GM23338 (cell line): ENCODE measurements around the gene HOXA5. TPM values are rescaled to one million over a fixed set of nuclear protein-coding genes. Genes with fewer than 3 reads are reported as not detected.

Experiments used
- ATAC-seq: fragments of 200-7000 bp; cut with Tn5 transposase; 3 replicates; pipeline ENCODE4 v1.9.1; 2020
- DNase-seq: peaks from one replicate; pipeline ENCODE4 v3.0.0-alpha.2; 2015; ENCODE audit warnings: low spot score
- H2AFZ ChIP-seq: fragments of 200-600 bp; sonication (generic); 2 replicates; pipeline ENCODE4 v1.8.0; 2016; ENCODE audit warnings: antibody characterized with exemption, mild to moderate bottlenecking, moderate library complexity
- H3F3A ChIP-seq: fragments of 200-600 bp; sonication (generic); replicated peaks from 2 replicates; pipeline ENCODE4 v1.8.0; 2017; ENCODE audit warnings: antibody characterized with exemption, mixed run types, low read depth
- H3K27ac ChIP-seq: fragments of 200-600 bp; sonication (generic); 2 replicates; pipeline ENCODE4 v1.6.1; 2016; ENCODE audit warnings: low read depth
- H3K27me3 ChIP-seq: fragments of 200-600 bp; sonication (generic); 2 replicates; pipeline ENCODE4 v1.8.0; 2016; ENCODE audit warnings: mild to moderate bottlenecking, mixed run types, moderate library complexity; ENCODE audit not compliant: insufficient read depth
- H3K36me3 ChIP-seq: fragments of 200-600 bp; sonication (generic); 2 replicates; pipeline ENCODE4 v1.8.0; 2016; ENCODE audit warnings: mild to moderate bottlenecking; ENCODE audit not compliant: insufficient read depth
- H3K4me1 ChIP-seq: fragments of 200-600 bp; sonication (generic); 2 replicates; pipeline ENCODE4 v1.8.0; 2016; ENCODE audit warnings: mild to moderate bottlenecking, moderate library complexity; ENCODE audit not compliant: insufficient read depth
- H3K4me2 ChIP-seq: fragments of 200-600 bp; sonication (generic); 2 replicates; pipeline ENCODE4 v1.7.1; 2017; ENCODE audit warnings: mixed run types
- H3K4me3 ChIP-seq: fragments of 200-600 bp; sonication (generic); 2 replicates; pipeline ENCODE4 v1.6.1; 2016; ENCODE audit warnings: mixed run types
- H3K79me2 ChIP-seq: fragments of 200-600 bp; sonication (generic); replicated peaks from 2 replicates; pipeline ENCODE4 v1.8.0; 2017; ENCODE audit warnings: mild to moderate bottlenecking; ENCODE audit not compliant: insufficient read depth
- H3K9me2 ChIP-seq: fragments of 200-600 bp; sonication (generic); 2 replicates; pipeline ENCODE4 v1.8.0; 2017; ENCODE audit not compliant: insufficient read depth
- H4K20me1 ChIP-seq: fragments of 200-600 bp; sonication (generic); replicated peaks from 2 replicates; pipeline ENCODE4 v1.8.0; 2017; ENCODE audit warnings: mild to moderate bottlenecking; ENCODE audit not compliant: insufficient read depth
- H3K27ac Mint-ChIP-seq: 2 replicates; pipeline ENCODE4 v1.8.0; 2020; ENCODE audit warnings: inconsistent platforms, mild to moderate bottlenecking, moderate library complexity, mixed read lengths
- H3K27me3 Mint-ChIP-seq: 3 replicates; pipeline ENCODE4 v1.8.0; 2022; ENCODE audit warnings: low read depth, mild to moderate bottlenecking, moderate library complexity, mixed read lengths, inconsistent platforms; ENCODE audit not compliant: insufficient read depth, poor library complexity
- H3K36me3 Mint-ChIP-seq: 3 replicates; pipeline ENCODE4 v1.8.0; 2021; ENCODE audit warnings: low read depth, mild to moderate bottlenecking, inconsistent platforms, moderate library complexity, mixed read lengths
- H3K4me1 Mint-ChIP-seq: 3 replicates; pipeline ENCODE4 v1.8.0; 2020; ENCODE audit warnings: mild to moderate bottlenecking, inconsistent platforms, mixed read lengths
- H3K4me3 Mint-ChIP-seq: 3 replicates; pipeline ENCODE4 v1.8.0; 2021; ENCODE audit warnings: moderate library complexity, mild to moderate bottlenecking, inconsistent platforms, mixed read lengths
- H3K9me3 Mint-ChIP-seq: 3 replicates; pipeline ENCODE4 v1.8.0; 2020; ENCODE audit warnings: moderate library complexity, mild to moderate bottlenecking, inconsistent platforms, mixed read lengths
- CREB1 ChIP-seq: fragments of 250-450 bp; sonication (Bioruptor Pico); IDR thresholded peaks from 2 replicates; pipeline ENCODE4 v1.5.0; 2020; ENCODE audit warnings: low read depth, mild to moderate bottlenecking, moderate library complexity
- EZH2 ChIP-seq: fragments of 200-600 bp; sonication (generic); IDR thresholded peaks from one replicate; pipeline ENCODE4 v1.8.0; 2017; ENCODE audit warnings: antibody characterized with exemption, mild to moderate bottlenecking, low read depth; ENCODE audit not compliant: unreplicated experiment
- EZH2phosphoT487 ChIP-seq: fragments of 200-600 bp; sonication (generic); IDR thresholded peaks from one replicate; pipeline ENCODE4 v1.8.1; 2018; ENCODE audit warnings: antibody characterized with exemption; ENCODE audit not compliant: unreplicated experiment
- POLR2AphosphoS5 ChIP-seq: IDR thresholded peaks from 2 replicates; pipeline ENCODE4 v1.6.1; 2016; ENCODE audit warnings: antibody characterized with exemption, low read depth
- STAT1 ChIP-seq: IDR thresholded peaks from one replicate; pipeline ENCODE4 v1.6.1; 2016; ENCODE audit warnings: antibody characterized with exemption; ENCODE audit not compliant: unreplicated experiment
- long read RNA-seq: library from polyadenylated mRNA; unstranded; transcript quantifications from one replicate; pipeline ENCODE4 v2.0.0, GENCODE V29; 2020; ENCODE audit not compliant: unreplicated experiment
- polyA plus RNA-seq: library from polyadenylated mRNA; unstranded; fragments of >200 nt; fragmentation: Nextera tagmentation; extraction: Ambion mirVana; gene quantifications from 2 replicates; pipeline ENCODE4 v1.2.1, GENCODE V29; 2016
- total RNA-seq: library from RNA; depleted of rRNA; stranded (reverse); fragments of >200 nt; shearing (Covaris generic); gene quantifications from 2 replicates; pipeline ENCODE4 v1.2.3, GENCODE V29; 2014; rRNA removed
- TF ChIP-seq, protein P1 (sequence below), 2 experiments: fragments of 200-600 bp in 1 of 2; sonication (generic) in 1 of 2; conservative IDR thresholded peaks; 2 replicates each; pipeline versions ENCODE4 v1.5.1 to v1.6.1; 2016 to 2017; ENCODE audit warnings: antibody characterized with exemption in 2 of 2, low read depth in 2 of 2, mild to moderate bottlenecking in 2 of 2, moderate library complexity in 1 of 2
- TF ChIP-seq, protein P2 (sequence below): IDR thresholded peaks from 2 replicates; pipeline ENCODE4 v1.6.1; 2016; ENCODE audit warnings: antibody characterized with exemption

Gene HOXA5
- total RNA-seq = not detected in 2 replicates
- not detected in 2 replicates for polyA plus RNA-seq
- long read RNA-seq = 0 reads

DNA sequence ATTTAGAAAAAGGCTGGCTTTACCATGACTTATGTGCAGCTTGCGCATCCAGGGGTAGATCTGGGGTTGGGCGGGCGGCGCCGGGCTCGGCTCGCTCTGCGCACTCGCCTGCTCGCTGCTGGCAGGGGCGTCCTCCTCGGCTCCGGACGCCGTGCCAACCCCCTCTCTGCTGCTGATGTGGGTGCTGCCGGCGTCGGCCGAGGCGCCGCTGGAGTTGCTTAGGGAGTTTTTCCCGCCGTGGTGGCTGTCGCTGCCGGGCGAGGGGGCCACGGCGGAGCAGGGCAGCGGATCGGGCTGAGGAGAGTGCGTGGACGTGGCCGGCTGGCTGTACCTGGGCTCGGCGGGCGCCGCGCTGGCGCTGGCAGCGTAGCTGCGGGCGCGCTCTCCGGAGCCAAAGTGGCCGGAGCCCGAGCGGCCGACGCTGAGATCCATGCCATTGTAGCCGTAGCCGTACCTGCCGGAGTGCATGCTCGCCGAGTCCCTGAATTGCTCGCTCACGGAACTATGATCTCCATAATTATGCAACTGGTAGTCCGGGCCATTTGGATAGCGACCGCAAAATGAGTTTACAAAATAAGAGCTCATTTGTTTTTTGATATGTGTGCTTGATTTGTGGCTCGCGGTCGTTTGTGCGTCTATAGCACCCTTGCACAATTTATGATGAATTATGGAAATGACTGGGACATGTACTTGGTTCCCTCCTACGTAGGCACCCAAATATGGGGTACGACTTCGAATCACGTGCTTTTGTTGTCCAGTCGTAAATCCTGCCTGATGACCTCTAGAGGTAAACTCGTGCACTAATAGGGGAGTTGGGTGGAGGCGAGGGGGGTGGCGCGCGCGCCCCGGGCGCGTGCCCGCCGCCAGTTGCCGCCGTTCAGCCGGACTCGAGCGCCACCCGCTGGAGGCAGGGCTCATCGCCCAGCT is at the start of gene HOXA5:
Gene HOXA5, minus strand, starts transcription at position 659 of the 927 bp plus-strand sequence. Its CDS starts 74 bp downstream, at position 585.
- Mint-ChIP-seq H3K4me3 (peak within 1 kb of the TSS; percentile 63), H3K27ac (no peak within 1 kb of the TSS), H3K27me3 (peaks cover 100% of the 10 kb centered on the region), H3K9me3 (peaks cover 26% of the 10 kb centered on the region), H3K36me3 (no peaks in the 10 kb centered on the region; the same call in 2 of the 3 replicates), H3K4me1 (peaks cover 24% of the 10 kb centered on the region)
- Histone ChIP-seq H3K9me2 (no peaks in the 10 kb centered on the region), H3K36me3 (no peaks in the 10 kb centered on the region), H3K27ac (no peak within 1 kb of the TSS), H2AFZ (peak within 1 kb of the TSS; percentile 67; the same call in 1 of the 2 replicates), H3K4me3 (peak within 1 kb of the TSS; percentile 60), H3K4me1 (peaks cover 40% of the 10 kb centered on the region), H4K20me1 (peaks cover 44% of the 10 kb centered on the region), H3K79me2 (no peaks in the 10 kb centered on the region), H3K27me3 (peaks cover 100% of the 10 kb centered on the region), H3K4me2 (peak within 1 kb of the TSS; percentile 93), H3F3A (peaks cover 42% of the 10 kb centered on the region)
- peak; percentile 91 for DNase-seq
- peak; percentile 79 for TF ChIP-seq EZH2
- peak; percentile 68 for TF ChIP-seq EZH2phosphoT487
- TF ChIP-seq STAT1 = no peak
- TF ChIP-seq, protein P1, sequence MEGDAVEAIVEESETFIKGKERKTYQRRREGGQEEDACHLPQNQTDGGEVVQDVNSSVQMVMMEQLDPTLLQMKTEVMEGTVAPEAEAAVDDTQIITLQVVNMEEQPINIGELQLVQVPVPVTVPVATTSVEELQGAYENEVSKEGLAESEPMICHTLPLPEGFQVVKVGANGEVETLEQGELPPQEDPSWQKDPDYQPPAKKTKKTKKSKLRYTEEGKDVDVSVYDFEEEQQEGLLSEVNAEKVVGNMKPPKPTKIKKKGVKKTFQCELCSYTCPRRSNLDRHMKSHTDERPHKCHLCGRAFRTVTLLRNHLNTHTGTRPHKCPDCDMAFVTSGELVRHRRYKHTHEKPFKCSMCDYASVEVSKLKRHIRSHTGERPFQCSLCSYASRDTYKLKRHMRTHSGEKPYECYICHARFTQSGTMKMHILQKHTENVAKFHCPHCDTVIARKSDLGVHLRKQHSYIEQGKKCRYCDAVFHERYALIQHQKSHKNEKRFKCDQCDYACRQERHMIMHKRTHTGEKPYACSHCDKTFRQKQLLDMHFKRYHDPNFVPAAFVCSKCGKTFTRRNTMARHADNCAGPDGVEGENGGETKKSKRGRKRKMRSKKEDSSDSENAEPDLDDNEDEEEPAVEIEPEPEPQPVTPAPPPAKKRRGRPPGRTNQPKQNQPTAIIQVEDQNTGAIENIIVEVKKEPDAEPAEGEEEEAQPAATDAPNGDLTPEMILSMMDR (conservative IDR thresholded peaks at IDR 0.05; ENCODE audit: low read depth in 2 of 2) = peak; percentile 85 to 89
- TF ChIP-seq CREB1 (CRISPR knock-in tag) = peak; percentile 53
- peak; percentile 36 for ATAC-seq

DNA sequence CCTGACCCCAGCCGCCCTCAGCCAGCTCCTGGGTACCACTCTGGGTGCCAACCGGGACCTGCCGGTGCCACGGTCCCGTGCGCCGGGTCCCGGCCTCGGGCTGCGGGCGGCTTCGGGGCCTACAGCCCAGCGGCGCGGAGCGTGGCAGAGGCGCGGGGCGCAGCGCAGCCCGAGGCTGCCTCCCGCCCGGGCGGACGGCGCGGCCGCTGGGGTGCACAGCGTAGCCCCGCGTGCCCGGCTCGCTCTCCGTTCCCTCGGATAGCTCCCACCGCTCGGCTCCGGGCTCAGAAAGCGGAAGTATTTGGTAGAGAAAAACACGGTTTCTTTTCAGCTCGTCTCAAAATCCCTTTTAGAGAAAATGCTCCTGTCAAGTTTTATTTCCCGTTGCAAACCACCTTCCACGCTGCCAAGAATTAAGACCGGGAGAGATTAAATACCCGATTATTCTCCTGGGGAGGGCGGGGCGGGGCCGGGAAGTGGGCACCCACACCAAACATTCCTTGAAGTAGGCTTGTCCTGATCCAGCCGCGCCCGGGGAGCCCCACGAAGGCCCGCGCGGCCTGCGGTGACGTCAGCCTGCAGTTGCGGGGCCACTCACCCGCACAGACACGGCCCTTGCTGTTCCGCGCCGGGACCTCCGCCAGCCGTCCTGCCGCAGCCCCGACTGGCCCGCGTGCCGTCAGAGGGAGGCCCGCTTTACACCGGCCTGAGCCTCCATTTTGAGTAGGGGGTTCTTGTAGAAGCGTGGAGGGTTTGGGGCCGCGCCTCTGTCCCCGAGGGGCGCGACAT is 49.3 kb upstream of the HOXA5 start:
- Mint-ChIP-seq H3K9me3 (no peaks in the 10 kb centered on the region; the same call in 2 of the 3 replicates), H3K27ac (no peak overlapping the region), H3K27me3 (peaks cover 95% of the 10 kb centered on the region), H3K4me1 (peaks cover 22% of the 10 kb centered on the region), H3K36me3 (no peaks in the 10 kb centered on the region), H3K4me3 (no peak overlapping the region; the same call in 2 of the 3 replicates)
- Histone ChIP-seq H3K9me2 (no peaks in the 10 kb centered on the region), H4K20me1 (peaks cover 31% of the 10 kb centered on the region), H3K4me3 (peak overlapping the region; percentile 40), H3K79me2 (no peaks in the 10 kb centered on the region), H2AFZ (no peak overlapping the region), H3K27ac (no peak overlapping the region), H3K4me1 (peaks cover 38% of the 10 kb centered on the region), H3K27me3 (peaks cover 100% of the 10 kb centered on the region), H3F3A (peaks cover 36% of the 10 kb centered on the region), H3K4me2 (peak overlapping the region; percentile 48; the same call in 1 of the 2 replicates), H3K36me3 (no peaks in the 10 kb centered on the region)
- peak; percentile 23 for ATAC-seq
- no peak for DNase-seq
- TF ChIP-seq, protein P2, sequence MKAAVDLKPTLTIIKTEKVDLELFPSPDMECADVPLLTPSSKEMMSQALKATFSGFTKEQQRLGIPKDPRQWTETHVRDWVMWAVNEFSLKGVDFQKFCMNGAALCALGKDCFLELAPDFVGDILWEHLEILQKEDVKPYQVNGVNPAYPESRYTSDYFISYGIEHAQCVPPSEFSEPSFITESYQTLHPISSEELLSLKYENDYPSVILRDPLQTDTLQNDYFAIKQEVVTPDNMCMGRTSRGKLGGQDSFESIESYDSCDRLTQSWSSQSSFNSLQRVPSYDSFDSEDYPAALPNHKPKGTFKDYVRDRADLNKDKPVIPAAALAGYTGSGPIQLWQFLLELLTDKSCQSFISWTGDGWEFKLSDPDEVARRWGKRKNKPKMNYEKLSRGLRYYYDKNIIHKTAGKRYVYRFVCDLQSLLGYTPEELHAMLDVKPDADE = no peak
- no peak for TF ChIP-seq POLR2AphosphoS5
- TF ChIP-seq, protein P1 (conservative IDR thresholded peaks at IDR 0.05; ENCODE audit: low read depth in 2 of 2) = no peak
